Heart right ventricle (tissue), 16 donors: Measurements from ENCODE around the gene VPS54. TPM values are rescaled to one million over a fixed set of nuclear protein-coding genes. Genes with fewer than 3 reads are reported as not detected.

Experiments
- ATAC-seq, 8 donors: fragments of 200-7000 bp; cut with Tn5 transposase; one replicate each; pipeline ENCODE4 v1.9.1; 2020; ENCODE audit warnings: mild to moderate bottlenecking in 8 of 8, moderate library complexity in 8 of 8, moderate number of reproducible peaks in 1 of 8
- DNase-seq, 2 donors: peaks; one replicate each; pipeline ENCODE4 v3.0.0-alpha.2; 2020
- H3K27ac ChIP-seq, 10 donors: fragments of 200-600 bp; sonication (generic) in 2 of 10; one replicate each; pipeline versions ENCODE4 v1.5.0 to v1.8.0; 2020 to 2022; ENCODE audit warnings: mild to moderate bottlenecking in 3 of 10
- H3K27me3 ChIP-seq, 7 donors: fragments of 200-600 bp; one replicate each; pipeline ENCODE4 v1.8.0; 2021 to 2022; ENCODE audit warnings: mild to moderate bottlenecking in 2 of 7
- H3K36me3 ChIP-seq, 9 donors: fragments of 200-600 bp; sonication (generic) in 1 of 9; one replicate each; pipeline versions ENCODE4 v1.5.0 to v1.8.0; 2020 to 2022; ENCODE audit warnings: mild to moderate bottlenecking in 2 of 9
- H3K4me1 ChIP-seq, 9 donors: fragments of 200-600 bp; sonication (generic) in 1 of 9; one replicate each; pipeline versions ENCODE4 v1.5.0 to v1.8.0; 2020 to 2022; ENCODE audit warnings: mild to moderate bottlenecking in 4 of 9
- H3K4me3 ChIP-seq, 10 donors: fragments of 200-600 bp; sonication (generic) in 2 of 10; one replicate each; pipeline versions ENCODE4 v1.5.0 to v1.8.0; 2020 to 2022; ENCODE audit warnings: mild to moderate bottlenecking in 7 of 10, moderate library complexity in 2 of 10
- H3K9me3 ChIP-seq, 11 donors: fragments of 200-600 bp in 10 of 11; sonication (generic) in 2 of 11; one replicate each; pipeline versions ENCODE4 v1.5.0 to v1.8.0; 2013 to 2022; ENCODE audit warnings: mild to moderate bottlenecking in 2 of 11, control low read depth in 1 of 11, moderate library complexity in 1 of 11
- WGBS, 2 donors: extraction: QIAGEN DNeasy Blood & Tissue Kit; methylation state at CpG; one replicate each; pipeline ENCODE4 v1.1.7; 2013; ENCODE audit warnings: inconsistent platforms in 1 of 2; 5-methylcytosine and 5-hydroxymethylcytosine counted together
- intact Hi-C, 10 donors: fragments of 100-400 bp; cut with DNase I; formaldehyde crosslinking; loops; one replicate each; pipeline versions ENCODE4 v1.11.1 to v1.14.2; 2022
- polyA plus RNA-seq, 2 donors: library from polyadenylated mRNA; stranded (reverse); fragments of 200-250 nt; gene quantifications; one replicate each; pipeline ENCODE4 v1.2.3, GENCODE V29; 2013
- total RNA-seq, 10 donors: library from RNA; stranded (reverse); fragmentation: NEBNext Ultra II Directional in 3 of 10; extraction: Animal tissue kit (Norgen Biotek cat#: 25700) in 3 of 10; gene quantifications; one replicate each; pipeline versions ENCODE4 v1.2.1 to v1.2.4, GENCODE V29; 2021 to 2023
- TF ChIP-seq, protein P1 (sequence below), 9 donors: fragments of 200-600 bp; sonication (generic) in 2 of 9; IDR thresholded peaks; one replicate each; pipeline versions ENCODE4 v1.5.0 to v1.8.0; 2021 to 2022; ENCODE audit warnings: antibody characterized with exemption in 9 of 9, mild to moderate bottlenecking in 5 of 9, moderate library complexity in 1 of 9
- donor health status: Arrhythmogenic right ventricular cardiomyopathy.
- donor health status: ischemic (EF 13 %, LVEDD 7.1; RV severe dilation, severe dysfunction).
- donor health status: healthy with polysubstance abuse.
- donor health status: DM: no; HTN: yes; CAD: no.
- donor health status: DM: no; HTN: no; CAD: no.
- donor health status: ischemic (EF 25% LVEDD 6.9; RV normal size, moderate dysfunction).
- donor health status: ischemic (EF 25% LVEDD 5.7; RV mildly dilated, moderate dysfunction).
- donor health status: healthy.
- donor health status: DM: yes; HTN: yes; CAD: no.
- donor health status: Ischemic cardiomyopathy.
- donor health status: ischemic (EF 35%, LVEDD 5.7; RV mildly dilated, moderate dysfunction).
- donor health status: nonischemic (EF 11% LVEDD 7.7; RV severe dilation, severe dysfunction).
- donor health status: DM: yes; HTN: yes; CAD: no.
- donor health status: PGD.
- donor health status: ischemic (EF 29% LVEDD 5.4; RV normal size, mild dysfunction).
- donor health status: nonischemic (EF 23%, LVEDD 6.1; RV moderate dilation, normal function).

The VPS54 gene
- total and polyA plus RNA-seq, 12 donors, result 8.3 to 12.7 (median 10.5) TPM

DNA sequence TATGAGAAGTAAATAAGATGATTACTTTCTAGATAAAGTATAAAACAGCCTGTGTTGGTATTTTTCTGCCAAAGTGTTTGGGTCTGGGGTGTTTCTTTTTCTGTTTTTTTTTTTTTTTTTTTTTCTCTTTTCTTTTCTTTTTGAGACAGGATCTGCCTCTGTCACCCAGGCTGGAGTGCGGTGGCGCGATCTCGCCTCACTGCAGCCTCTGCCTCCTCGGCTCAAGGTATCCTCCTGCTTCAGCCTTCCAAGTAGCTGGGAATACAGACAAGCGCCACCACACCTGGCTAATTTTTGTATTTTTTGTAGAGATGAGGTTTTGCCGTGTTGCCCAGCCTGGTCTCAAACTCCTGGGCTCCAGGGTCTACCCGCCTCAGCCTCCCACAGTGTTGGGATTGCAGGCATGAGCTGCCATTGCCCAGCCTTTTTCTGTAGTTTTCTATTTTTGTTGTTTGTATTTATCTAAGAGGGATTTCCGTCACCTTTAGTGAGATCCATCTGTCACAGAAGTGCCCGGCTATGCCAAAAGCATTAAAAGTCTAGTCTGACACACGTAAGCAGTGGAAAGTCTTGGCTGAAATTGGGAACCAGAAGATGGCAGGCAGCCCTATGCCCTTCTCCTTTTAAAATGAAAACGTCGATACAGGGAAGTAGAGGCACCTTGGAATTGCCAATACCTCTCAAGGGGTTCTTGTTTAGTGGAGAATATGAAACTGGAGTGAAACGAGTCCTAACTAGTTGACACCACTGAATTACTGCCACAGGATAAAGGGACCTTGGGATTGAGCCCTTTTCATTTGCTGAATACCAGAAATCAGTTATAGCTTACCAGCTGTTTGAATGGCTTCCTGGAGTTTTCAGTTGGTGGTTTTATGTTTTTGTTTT is 163.6 kb downstream of the VPS54 start:
- H3K27me3 ChIP-seq, result no peaks in the 10 kb centered on the region
- 80 to 84% methylated on average over 14 of the region's 14 CpGs for WGBS, 2 donors
- DNase-seq, result no peak
- intact Hi-C loops, result loop anchor here in 1 of 10 donors (10.0 kb wide), 1 partner anchor 261 kb away; no protein-coding TSS in a partner anchor
- no peak overlapping the region for H3K4me3 ChIP-seq
- no peaks in the 10 kb centered on the region for H3K9me3 ChIP-seq
- H3K4me1 ChIP-seq, result peaks cover 0 to 64% (median 58%) of the 10 kb centered on the region in 9 donors
- TF ChIP-seq, protein P1, sequence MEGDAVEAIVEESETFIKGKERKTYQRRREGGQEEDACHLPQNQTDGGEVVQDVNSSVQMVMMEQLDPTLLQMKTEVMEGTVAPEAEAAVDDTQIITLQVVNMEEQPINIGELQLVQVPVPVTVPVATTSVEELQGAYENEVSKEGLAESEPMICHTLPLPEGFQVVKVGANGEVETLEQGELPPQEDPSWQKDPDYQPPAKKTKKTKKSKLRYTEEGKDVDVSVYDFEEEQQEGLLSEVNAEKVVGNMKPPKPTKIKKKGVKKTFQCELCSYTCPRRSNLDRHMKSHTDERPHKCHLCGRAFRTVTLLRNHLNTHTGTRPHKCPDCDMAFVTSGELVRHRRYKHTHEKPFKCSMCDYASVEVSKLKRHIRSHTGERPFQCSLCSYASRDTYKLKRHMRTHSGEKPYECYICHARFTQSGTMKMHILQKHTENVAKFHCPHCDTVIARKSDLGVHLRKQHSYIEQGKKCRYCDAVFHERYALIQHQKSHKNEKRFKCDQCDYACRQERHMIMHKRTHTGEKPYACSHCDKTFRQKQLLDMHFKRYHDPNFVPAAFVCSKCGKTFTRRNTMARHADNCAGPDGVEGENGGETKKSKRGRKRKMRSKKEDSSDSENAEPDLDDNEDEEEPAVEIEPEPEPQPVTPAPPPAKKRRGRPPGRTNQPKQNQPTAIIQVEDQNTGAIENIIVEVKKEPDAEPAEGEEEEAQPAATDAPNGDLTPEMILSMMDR (IDR thresholded peaks at IDR 0.05), result no peak
- ATAC-seq, result peak in 4 of 8 donors; percentile 20 to 70 (median 61)
- peak overlapping the region in 7 of 10 donors; percentile 7 to 71 (median 51) for H3K27ac ChIP-seq
- H3K36me3 ChIP-seq, result peaks cover 0 to 52% (median 18%) of the 10 kb centered on the region in 9 donors

DNA sequence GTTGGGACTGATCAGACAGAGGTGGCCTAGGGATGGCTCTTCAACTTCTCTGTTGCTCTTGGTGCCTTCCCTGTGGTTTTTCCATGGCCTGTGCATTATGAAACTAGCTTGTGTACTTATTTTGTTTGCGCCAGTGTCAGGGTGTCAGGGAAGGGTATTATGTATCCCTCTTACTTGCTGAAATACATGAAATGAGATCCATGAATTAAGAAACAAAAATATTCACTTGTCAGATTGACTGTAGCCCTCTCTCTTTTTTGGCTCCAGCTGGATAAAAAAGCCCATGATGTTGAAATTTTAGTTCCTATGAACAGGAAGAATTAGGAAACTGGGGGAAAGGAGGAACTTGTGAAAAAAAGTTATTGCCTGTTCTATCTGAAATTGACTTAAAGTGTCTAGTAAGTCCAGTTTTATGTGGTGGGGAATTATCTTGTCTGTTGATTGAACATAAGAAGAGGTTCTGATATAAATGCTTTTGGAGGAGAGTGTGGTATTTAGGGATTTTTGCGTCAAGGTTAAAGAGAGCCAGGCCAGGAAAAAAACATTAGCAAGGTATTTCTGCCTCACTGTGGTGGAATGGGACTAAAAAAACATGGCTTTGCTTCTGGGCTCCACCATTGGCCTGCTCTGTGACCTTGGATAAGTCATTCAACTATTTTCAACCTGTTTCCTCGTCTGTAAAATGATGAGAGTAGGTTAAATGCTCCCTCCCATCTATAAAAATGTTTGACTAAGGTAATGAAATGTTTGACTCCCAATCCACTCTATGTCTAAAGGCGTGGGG is 165.5 kb downstream of the VPS54 start:
- H3K9me3 ChIP-seq, result no peaks in the 10 kb centered on the region
- peaks cover 0 to 84% (median 73%) of the 10 kb centered on the region in 9 donors for H3K4me1 ChIP-seq
- TF ChIP-seq, protein P1 (IDR thresholded peaks at IDR 0.05), result no peak
- intact Hi-C loops, result loop anchor here in 1 of 10 donors (10.0 kb wide), 1 partner anchor 259 kb away; no protein-coding TSS in a partner anchor
- peaks cover 0 to 33% (median 16%) of the 10 kb centered on the region in 9 donors for H3K36me3 ChIP-seq
- WGBS, 2 donors, result 80 to 82% methylated on average over 4 of the region's 4 CpGs
- peak in 2 of 8 donors; percentile 28 to 36 for ATAC-seq
- H3K27me3 ChIP-seq, result no peaks in the 10 kb centered on the region
- no peak overlapping the region for H3K4me3 ChIP-seq
- DNase-seq, result no peak
- H3K27ac ChIP-seq, result peak overlapping the region in 8 of 10 donors; percentile 31 to 71 (median 46)

DNA sequence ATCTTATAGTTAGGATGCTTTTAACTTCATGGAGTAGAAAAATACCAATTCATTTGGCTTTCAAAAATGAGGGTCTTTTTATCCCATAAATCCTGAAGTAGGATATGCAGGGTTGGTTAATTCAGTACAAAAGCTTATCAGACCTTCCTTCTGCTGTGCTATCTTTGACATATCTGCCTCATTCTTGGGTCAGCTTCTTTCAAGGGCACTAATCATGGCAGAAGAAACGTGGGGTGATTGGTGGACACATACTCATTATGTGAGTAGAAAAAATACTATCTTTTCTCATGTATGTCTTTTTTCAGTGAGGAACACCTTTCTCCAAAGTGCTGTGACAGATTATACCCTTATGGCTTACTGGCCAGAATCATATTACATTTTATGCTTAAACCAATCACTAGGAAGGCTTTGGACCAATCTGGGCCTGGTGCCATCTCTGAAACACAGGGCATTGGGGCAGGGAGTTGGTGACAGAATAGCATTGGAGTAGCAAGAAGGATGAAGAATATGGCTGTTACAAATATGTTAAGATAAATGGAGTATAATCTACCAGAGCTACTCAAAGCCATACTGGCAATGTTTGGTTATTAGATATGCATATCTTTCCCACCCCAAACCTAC is 167.4 kb downstream of the VPS54 start:
- Histone ChIP-seq H3K9me3 (no peaks in the 10 kb centered on the region), H3K27ac (peak overlapping the region in 1 of 10 donors; percentile 1), H3K4me3 (no peak overlapping the region), H3K36me3 (peaks cover 0 to 14% (median 0%) of the 10 kb centered on the region in 9 donors), H3K4me1 (peaks cover 0 to 91% (median 78%) of the 10 kb centered on the region in 9 donors), H3K27me3 (no peaks in the 10 kb centered on the region)
- ATAC-seq, result peak in 1 of 8 donors; percentile 43
- WGBS, 2 donors, result 48 to 57% methylated on average over 1 of the region's 1 CpG
- intact Hi-C loops, result loop anchor here in 1 of 10 donors (10.0 kb wide), 1 partner anchor 257 kb away; no protein-coding TSS in a partner anchor
- no peak for DNase-seq
- TF ChIP-seq, protein P1 (IDR thresholded peaks at IDR 0.05), result no peak
